ENCODE data around the gene SERPINF2.
"Not testable (repeated sequence)": the region's sequence is repeated elsewhere in the genome, so short reads cannot be mapped to it uniquely, and the experiment has no call there.

The SERPINF2 gene

DNA sequence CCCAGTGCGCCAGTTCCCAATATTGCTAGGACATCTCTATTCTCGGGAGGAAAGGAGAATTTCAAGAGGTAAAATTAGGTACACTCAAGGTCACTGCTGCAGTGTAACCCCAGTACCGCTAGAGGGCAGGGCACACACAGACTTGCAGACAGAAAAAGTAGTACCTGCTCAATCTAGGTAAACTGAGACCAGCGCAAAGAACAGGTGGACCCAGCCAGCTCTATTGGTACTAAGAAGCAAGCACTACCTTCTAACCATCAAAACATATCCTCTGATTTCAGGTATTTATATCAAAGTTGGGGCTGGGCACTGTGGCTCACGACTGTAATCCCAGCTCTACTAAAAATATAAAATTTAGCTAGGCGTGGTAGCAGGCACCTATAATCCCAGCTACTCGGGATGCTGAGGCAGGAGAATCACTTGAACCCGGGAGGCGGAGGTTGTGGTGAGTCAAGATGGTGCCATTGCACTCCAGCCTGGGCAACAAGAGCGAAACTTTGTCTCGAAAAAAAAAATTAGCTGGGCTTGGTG lies 21.8 kb upstream of the SERPINF2 start:
- Histone ChIP-seq H3K36me3 (ENCODE audit: control insufficient read depth, insufficient read depth, low read length) (no peaks in the 10 kb centered on the region), H3K27ac (ENCODE audit: low read depth, low read length) (no peak overlapping the region), H3K4me3 (ENCODE audit: low read length) (no peak overlapping the region), H3K9ac (ENCODE audit: low read length) (no peak overlapping the region), H3K27me3 (ENCODE audit: control insufficient read depth, insufficient read depth, low read length) (no peaks in the 10 kb centered on the region), H3K4me1 (ENCODE audit: control insufficient read depth, insufficient read depth, low read length) (peaks cover 14% of the 10 kb centered on the region)

- H3K36me3 ChIP-seq (ENCODE audit: control insufficient read depth, insufficient read depth, low read length); H3K9ac ChIP-seq (ENCODE audit: low read length); H3K27me3 ChIP-seq (ENCODE audit: control insufficient read depth, insufficient read depth, low read length); H3K4me3 ChIP-seq (ENCODE audit: low read length); H3K27ac ChIP-seq (ENCODE audit: low read depth, low read length): not testable (repeated sequence)
- H3K4me1 ChIP-seq (ENCODE audit: control insufficient read depth, insufficient read depth, low read length), result peaks cover 14% of the 10 kb centered on the region
Observed at GRCh38 chr17:1722022-1722421, 20.6 kb upstream of the SERPINF2 start.

GRCh38 chr17:1724351-1724868 lies 18.3 kb upstream of the SERPINF2 start, which contains the start of gene WDR81:
Gene WDR81 (plus strand): TSS chr17:1724704. CDS start chr17:1724960, 256 bp downstream.
- Histone ChIP-seq H3K36me3 (ENCODE audit: control insufficient read depth, insufficient read depth, low read length) (no peaks in the 10 kb centered on the region), H3K27me3 (ENCODE audit: control insufficient read depth, insufficient read depth, low read length) (no peaks in the 10 kb centered on the region), H3K27ac (ENCODE audit: low read depth, low read length) (peak within 1 kb of the TSS; percentile 82), H3K4me1 (ENCODE audit: control insufficient read depth, insufficient read depth, low read length) (peaks cover 5% of the 10 kb centered on the region), H3K4me3 (ENCODE audit: low read length) (peak within 1 kb of the TSS; percentile 76), H3K9ac (ENCODE audit: low read length) (no peak within 1 kb of the TSS)

- Histone ChIP-seq H3K4me3 (ENCODE audit: low read length) (peak overlapping the region; percentile 76), H3K27ac (ENCODE audit: low read depth, low read length) (peak overlapping the region; percentile 26), H3K4me1 (ENCODE audit: control insufficient read depth, insufficient read depth, low read length) (peaks cover 5% of the 10 kb centered on the region), H3K36me3 (ENCODE audit: control insufficient read depth, insufficient read depth, low read length) (no peaks in the 10 kb centered on the region), H3K9ac (ENCODE audit: low read length) (no peak overlapping the region), H3K27me3 (ENCODE audit: control insufficient read depth, insufficient read depth, low read length) (no peaks in the 10 kb centered on the region)
Observed at GRCh38 chr17:1724869-1725641, 17.6 kb upstream of the SERPINF2 start.

DNA sequence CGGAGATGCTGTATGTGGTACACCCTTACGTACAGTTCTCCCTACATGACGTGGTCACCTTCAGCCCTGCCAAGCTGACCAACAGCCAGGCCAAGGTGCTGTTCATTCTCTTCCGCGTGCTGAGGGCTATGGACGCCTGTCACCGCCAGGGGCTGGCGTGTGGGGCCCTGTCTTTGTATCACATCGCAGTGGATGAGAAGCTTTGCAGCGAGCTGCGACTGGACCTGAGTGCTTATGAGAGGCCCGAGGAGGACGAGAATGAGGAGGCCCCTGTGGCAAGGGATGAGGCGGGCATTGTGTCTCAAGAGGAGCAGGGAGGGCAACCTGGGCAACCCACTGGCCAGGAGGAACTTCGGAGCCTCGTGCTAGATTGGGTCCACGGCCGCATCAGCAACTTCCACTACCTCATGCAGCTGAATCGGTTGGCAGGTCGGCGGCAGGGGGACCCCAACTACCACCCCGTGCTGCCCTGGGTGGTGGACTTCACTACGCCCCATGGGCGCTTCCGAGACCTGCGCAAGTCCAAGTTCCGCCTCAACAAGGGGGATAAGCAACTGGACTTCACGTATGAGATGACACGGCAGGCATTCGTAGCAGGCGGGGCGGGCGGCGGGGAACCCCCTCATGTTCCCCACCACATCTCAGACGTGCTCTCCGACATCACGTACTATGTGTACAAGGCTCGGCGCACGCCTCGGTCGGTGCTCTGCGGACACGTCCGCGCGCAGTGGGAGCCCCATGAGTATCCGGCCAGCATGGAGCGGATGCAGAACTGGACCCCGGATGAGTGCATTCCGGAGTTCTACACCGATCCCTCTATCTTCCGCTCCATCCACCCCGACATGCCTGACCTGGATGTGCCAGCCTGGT lies 16.8 kb upstream of the SERPINF2 start:
- H3K4me1 ChIP-seq (ENCODE audit: control insufficient read depth, insufficient read depth, low read length), result peaks cover 3% of the 10 kb centered on the region
- no peak overlapping the region for H3K9ac ChIP-seq (ENCODE audit: low read length)
- peak overlapping the region; percentile 76 for H3K4me3 ChIP-seq (ENCODE audit: low read length)
- no peak overlapping the region for H3K27ac ChIP-seq (ENCODE audit: low read depth, low read length)
- H3K27me3 ChIP-seq (ENCODE audit: control insufficient read depth, insufficient read depth, low read length), result no peaks in the 10 kb centered on the region
- peaks cover under 1% of the 10 kb centered on the region for H3K36me3 ChIP-seq (ENCODE audit: control insufficient read depth, insufficient read depth, low read length)

DNA sequence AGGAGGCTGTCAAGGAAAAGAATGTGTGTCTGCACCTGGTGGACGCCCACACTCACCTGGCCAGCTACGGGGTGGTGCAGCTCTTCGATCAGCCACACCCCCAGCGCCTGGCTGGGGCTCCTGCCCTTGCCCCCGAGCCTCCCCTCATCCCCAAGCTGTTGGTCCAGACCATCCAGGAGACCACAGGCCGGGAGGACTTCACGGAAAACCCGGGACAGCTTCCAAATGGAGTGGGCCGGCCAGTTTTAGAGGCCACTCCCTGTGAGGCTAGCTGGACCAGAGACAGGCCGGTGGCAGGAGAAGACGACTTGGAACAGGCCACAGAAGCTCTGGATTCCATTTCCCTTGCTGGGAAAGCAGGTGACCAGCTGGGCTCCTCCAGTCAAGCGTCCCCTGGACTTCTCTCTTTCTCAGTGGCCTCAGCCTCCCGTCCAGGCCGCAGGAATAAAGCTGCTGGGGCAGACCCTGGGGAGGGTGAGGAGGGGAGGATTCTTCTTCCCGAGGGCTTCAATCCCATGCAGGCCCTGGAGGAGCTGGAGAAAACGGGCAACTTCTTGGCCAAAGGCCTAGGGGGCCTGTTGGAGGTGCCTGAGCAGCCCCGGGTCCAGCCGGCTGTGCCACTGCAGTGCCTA lies 15.9 kb upstream of the SERPINF2 start:
- no peak overlapping the region for H3K4me3 ChIP-seq (ENCODE audit: low read length)
- H3K36me3 ChIP-seq (ENCODE audit: control insufficient read depth, insufficient read depth, low read length), result peaks cover 4% of the 10 kb centered on the region
- no peak overlapping the region for H3K9ac ChIP-seq (ENCODE audit: low read length)
- no peaks in the 10 kb centered on the region for H3K27me3 ChIP-seq (ENCODE audit: control insufficient read depth, insufficient read depth, low read length)
- peaks cover 4% of the 10 kb centered on the region for H3K4me1 ChIP-seq (ENCODE audit: control insufficient read depth, insufficient read depth, low read length)
- H3K27ac ChIP-seq (ENCODE audit: low read depth, low read length), result no peak overlapping the region

DNA sequence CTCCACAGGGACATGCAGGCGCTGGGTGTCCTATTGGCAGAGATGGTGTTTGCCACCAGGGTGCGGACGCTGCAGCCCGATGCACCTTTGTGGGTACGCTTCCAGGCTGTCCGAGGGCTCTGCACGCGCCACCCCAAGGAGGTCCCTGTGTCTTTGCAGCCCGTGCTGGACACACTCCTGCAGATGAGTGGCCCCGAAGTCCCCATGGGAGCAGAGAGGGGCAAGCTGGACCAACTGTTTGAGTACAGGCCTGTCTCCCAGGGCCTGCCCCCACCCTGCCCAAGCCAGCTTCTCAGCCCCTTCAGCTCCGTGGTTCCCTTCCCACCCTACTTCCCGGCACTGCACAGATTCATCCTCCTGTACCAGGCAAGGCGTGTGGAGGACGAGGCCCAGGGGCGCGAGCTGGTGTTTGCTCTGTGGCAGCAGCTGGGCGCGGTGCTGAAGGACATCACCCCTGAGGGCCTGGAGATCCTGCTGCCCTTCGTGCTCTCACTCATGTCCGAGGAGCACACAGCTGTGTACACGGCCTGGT lies 15.3 kb upstream of the SERPINF2 start:
- H3K27ac ChIP-seq (ENCODE audit: low read depth, low read length), result no peak overlapping the region
- no peaks in the 10 kb centered on the region for H3K27me3 ChIP-seq (ENCODE audit: control insufficient read depth, insufficient read depth, low read length)
- peaks cover 4% of the 10 kb centered on the region for H3K4me1 ChIP-seq (ENCODE audit: control insufficient read depth, insufficient read depth, low read length)
- peaks cover 4% of the 10 kb centered on the region for H3K36me3 ChIP-seq (ENCODE audit: control insufficient read depth, insufficient read depth, low read length)
- H3K9ac ChIP-seq (ENCODE audit: low read length), result no peak overlapping the region
- no peak overlapping the region for H3K4me3 ChIP-seq (ENCODE audit: low read length)

GRCh38 chr17:1727876-1728630 lies 14.6 kb upstream of the SERPINF2 start:
- no peak overlapping the region for H3K4me3 ChIP-seq (ENCODE audit: low read length)
- no peak overlapping the region for H3K27ac ChIP-seq (ENCODE audit: low read depth, low read length)
- peaks cover 4% of the 10 kb centered on the region for H3K4me1 ChIP-seq (ENCODE audit: control insufficient read depth, insufficient read depth, low read length)
- H3K27me3 ChIP-seq (ENCODE audit: control insufficient read depth, insufficient read depth, low read length), result no peaks in the 10 kb centered on the region
- H3K36me3 ChIP-seq (ENCODE audit: control insufficient read depth, insufficient read depth, low read length), result peaks cover 4% of the 10 kb centered on the region
- no peak overlapping the region for H3K9ac ChIP-seq (ENCODE audit: low read length)

- no peak overlapping the region for H3K4me3 ChIP-seq (ENCODE audit: low read length)
- peak overlapping the region; percentile 60 for H3K27ac ChIP-seq (ENCODE audit: low read depth, low read length)
- peaks cover 2% of the 10 kb centered on the region for H3K4me1 ChIP-seq (ENCODE audit: control insufficient read depth, insufficient read depth, low read length)
- H3K9ac ChIP-seq (ENCODE audit: low read length), result no peak overlapping the region
- H3K27me3 ChIP-seq (ENCODE audit: control insufficient read depth, insufficient read depth, low read length), result no peaks in the 10 kb centered on the region
- H3K36me3 ChIP-seq (ENCODE audit: control insufficient read depth, insufficient read depth, low read length), result peaks cover 7% of the 10 kb centered on the region
Observed at GRCh38 chr17:1729966-1730325, 12.7 kb upstream of the SERPINF2 start.

DNA sequence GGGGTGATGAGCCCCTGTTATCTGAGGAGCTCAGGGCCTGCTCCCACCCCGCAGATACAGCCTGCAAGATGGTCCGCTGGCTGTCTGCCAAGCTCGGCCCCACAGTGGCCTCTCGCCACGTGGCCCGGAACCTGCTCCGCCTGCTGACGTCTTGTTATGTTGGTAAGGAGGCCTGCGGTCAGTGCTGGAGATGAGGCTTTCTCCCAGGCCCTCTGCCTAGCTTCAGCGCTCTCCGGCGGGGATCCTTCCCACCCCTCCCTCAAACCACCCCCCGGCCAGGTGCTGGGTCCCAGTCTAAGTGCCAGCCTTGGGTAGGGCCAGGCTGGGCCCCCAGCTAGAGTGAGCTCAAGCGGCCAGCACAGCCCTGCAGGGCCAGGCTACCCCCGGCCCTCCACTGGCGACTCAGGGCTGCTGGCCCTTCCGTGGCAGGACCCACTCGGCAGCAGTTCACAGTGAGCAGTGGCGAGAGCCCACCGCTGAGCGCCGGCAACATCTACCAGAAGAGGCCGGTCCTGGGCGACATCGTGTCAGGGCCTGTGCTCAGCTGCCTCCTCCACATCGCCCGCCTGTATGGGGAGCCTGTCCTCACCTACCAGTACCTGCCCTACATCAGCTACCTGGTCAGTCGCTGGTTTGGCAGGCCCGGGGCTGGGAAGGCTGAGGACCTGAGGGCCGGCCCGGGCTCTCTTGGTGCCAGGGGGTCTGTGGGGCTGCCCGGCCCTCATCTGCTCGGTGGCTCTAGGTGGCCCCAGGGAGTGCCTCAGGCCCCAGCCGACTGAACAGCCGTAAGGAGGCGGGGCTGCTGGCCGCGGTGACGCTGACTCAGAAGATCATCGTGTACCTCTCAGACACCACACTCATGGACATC lies 12.1 kb upstream of the SERPINF2 start:
- H3K36me3 ChIP-seq (ENCODE audit: control insufficient read depth, insufficient read depth, low read length), result peaks cover 10% of the 10 kb centered on the region
- H3K9ac ChIP-seq (ENCODE audit: low read length), result no peak overlapping the region
- peak overlapping the region; percentile 67 for H3K27ac ChIP-seq (ENCODE audit: low read depth, low read length)
- peaks cover 2% of the 10 kb centered on the region for H3K4me1 ChIP-seq (ENCODE audit: control insufficient read depth, insufficient read depth, low read length)
- no peaks in the 10 kb centered on the region for H3K27me3 ChIP-seq (ENCODE audit: control insufficient read depth, insufficient read depth, low read length)
- peak overlapping the region; percentile 9 for H3K4me3 ChIP-seq (ENCODE audit: low read length)

GRCh38 chr17:1731194-1731506 lies 11.5 kb upstream of the SERPINF2 start:
- Histone ChIP-seq H3K9ac (ENCODE audit: low read length) (no peak overlapping the region), H3K27me3 (ENCODE audit: control insufficient read depth, insufficient read depth, low read length) (no peaks in the 10 kb centered on the region), H3K27ac (ENCODE audit: low read depth, low read length) (no peak overlapping the region), H3K36me3 (ENCODE audit: control insufficient read depth, insufficient read depth, low read length) (peaks cover 10% of the 10 kb centered on the region), H3K4me3 (ENCODE audit: low read length) (no peak overlapping the region), H3K4me1 (ENCODE audit: control insufficient read depth, insufficient read depth, low read length) (peaks cover 2% of the 10 kb centered on the region)
